Measurements from ENCODE around the gene ATP8A2.

Gene ATP8A2

GRCh38 chr13:25802579-25802978 is 430.8 kb downstream of the ATP8A2 start:
- Mint-ChIP-seq H3K4me3 (no peak overlapping the region), H3K36me3 (ENCODE audit: low read depth) (no peaks in the 10 kb centered on the region), H3K27ac (no peak overlapping the region), H3K27me3 (ENCODE audit: low read depth, poor library complexity) (peaks cover 10% of the 10 kb centered on the region), H3K9me3 (no peaks in the 10 kb centered on the region), H3K4me1 (peaks cover 35% of the 10 kb centered on the region)
- no peak for DNase-seq
- no peak for TF ChIP-seq CTCF (IDR thresholded peaks at IDR 0.05)

- peaks cover 40% of the 10 kb centered on the region for H3K4me1 Mint-ChIP-seq
- peaks cover 10% of the 10 kb centered on the region for H3K27me3 Mint-ChIP-seq (ENCODE audit: low read depth, poor library complexity)
- no peak overlapping the region for H3K27ac Mint-ChIP-seq
- DNase-seq = no peak
- no peaks in the 10 kb centered on the region for H3K9me3 Mint-ChIP-seq
- no peak for TF ChIP-seq CTCF (IDR thresholded peaks at IDR 0.05)
- H3K4me3 Mint-ChIP-seq = no peak overlapping the region
- no peaks in the 10 kb centered on the region for H3K36me3 Mint-ChIP-seq (ENCODE audit: low read depth)
Observed at GRCh38 chr13:25803641-25804040, 431.9 kb downstream of the ATP8A2 start.

- Mint-ChIP-seq H3K4me1 (peaks cover 26% of the 10 kb centered on the region), H3K27ac (no peak overlapping the region), H3K27me3 (ENCODE audit: low read depth, poor library complexity) (peaks cover 9% of the 10 kb centered on the region), H3K4me3 (no peak overlapping the region), H3K9me3 (no peaks in the 10 kb centered on the region), H3K36me3 (ENCODE audit: low read depth) (no peaks in the 10 kb centered on the region)
- no peak for DNase-seq
- no peak for TF ChIP-seq CTCF (IDR thresholded peaks at IDR 0.05)
Observed at GRCh38 chr13:25806264-25806974, 434.6 kb downstream of the ATP8A2 start.

- Mint-ChIP-seq H3K4me1 (peaks cover 25% of the 10 kb centered on the region), H3K36me3 (ENCODE audit: low read depth) (peaks cover 6% of the 10 kb centered on the region), H3K4me3 (no peak overlapping the region), H3K27ac (peak overlapping the region; percentile 26), H3K9me3 (peaks cover 10% of the 10 kb centered on the region), H3K27me3 (ENCODE audit: low read depth, poor library complexity) (peaks cover 9% of the 10 kb centered on the region)
- DNase-seq = no peak
- no peak for TF ChIP-seq CTCF (IDR thresholded peaks at IDR 0.05)
Observed at GRCh38 chr13:25807562-25807961, 435.8 kb downstream of the ATP8A2 start.

- no peak overlapping the region for H3K27ac Mint-ChIP-seq
- TF ChIP-seq CTCF (IDR thresholded peaks at IDR 0.05) = no peak
Observed at GRCh38 chr13:25811506-25811905, 439.7 kb downstream of the ATP8A2 start.

GRCh38 chr13:25816239-25816638 is 444.5 kb downstream of the ATP8A2 start:
- Mint-ChIP-seq H3K27ac (no peak overlapping the region), H3K27me3 (ENCODE audit: low read depth, poor library complexity) (no peaks in the 10 kb centered on the region), H3K9me3 (peaks cover 18% of the 10 kb centered on the region), H3K4me1 (peaks cover 17% of the 10 kb centered on the region), H3K4me3 (no peak overlapping the region), H3K36me3 (ENCODE audit: low read depth) (peaks cover 6% of the 10 kb centered on the region)
- DNase-seq = no peak
- no peak for TF ChIP-seq CTCF (IDR thresholded peaks at IDR 0.05)

More at GRCh38 chr13:25811506-25811905, 439.7 kb downstream of the ATP8A2 start:
- Mint-ChIP-seq H3K36me3 (ENCODE audit: low read depth) (peaks cover 6% of the 10 kb centered on the region), H3K9me3 (peaks cover 18% of the 10 kb centered on the region), H3K27me3 (ENCODE audit: low read depth, poor library complexity) (peaks cover 5% of the 10 kb centered on the region), H3K4me3 (no peak overlapping the region), H3K4me1 (peaks cover 19% of the 10 kb centered on the region)
- no peak for DNase-seq

Measured in nephron progenitor cell (in vitro differentiated cells).